Measurements from ENCODE around the gene ACTA2.

ACTA2 gene

GRCh38 chr10:88892222-88892967 is 60.2 kb downstream of the ACTA2 start:
- DNase-seq (ENCODE audit: low read depth in 2 of 2) = no peak

GRCh38 chr10:88890681-88891381 is 61.7 kb downstream of the ACTA2 start:
- no peak for DNase-seq (ENCODE audit: low read depth in 2 of 2)

GRCh38 chr10:88889559-88890337 is 62.8 kb downstream of the ACTA2 start:
- DNase-seq (ENCODE audit: low read depth in 2 of 2) = no peak

DNA sequence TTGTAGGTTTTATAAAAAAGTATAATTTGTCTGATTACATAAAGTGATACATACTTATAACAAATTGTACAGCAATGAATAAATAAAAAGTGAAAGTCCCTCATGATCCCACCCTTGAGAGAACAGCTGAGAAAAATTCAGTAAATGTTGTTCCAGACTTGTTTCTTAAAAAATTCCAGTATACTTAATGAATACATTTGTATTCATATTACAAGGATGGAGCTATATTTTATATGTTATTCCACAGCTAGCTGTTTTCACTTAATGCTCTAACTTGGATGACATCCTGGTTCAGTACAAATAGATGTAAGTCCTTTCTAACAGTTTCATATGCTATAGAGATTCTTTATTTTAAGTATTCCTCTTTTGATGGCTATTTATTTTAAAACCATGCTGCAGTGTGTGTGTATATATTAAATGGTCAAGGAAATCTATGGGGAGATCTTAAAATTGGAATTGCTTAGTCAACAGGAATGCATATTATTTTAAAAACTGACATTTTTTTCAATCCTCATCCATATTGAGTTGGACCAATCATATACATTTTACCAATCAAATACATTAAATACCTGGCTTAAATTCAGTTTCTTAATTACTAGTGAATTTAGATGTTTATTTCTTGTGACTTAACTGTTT is 63.6 kb downstream of the ACTA2 start:
- DNase-seq (ENCODE audit: low read depth in 2 of 2) = no peak

- no peak for DNase-seq (ENCODE audit: low read depth in 2 of 2)
Observed at GRCh38 chr10:88886557-88886956, 66.0 kb downstream of the ACTA2 start.
